ENCODE data around the gene BPI.
"Not testable (repeated sequence)": the region's sequence is repeated elsewhere in the genome, so short reads cannot be mapped to it uniquely, and the experiment has no call there.

Gene BPI

GRCh38 chr20:38311491-38311890 lies 7.5 kb downstream of the BPI start:
- Histone ChIP-seq H3K4me1 (ENCODE audit: control insufficient read depth in 2 of 2, insufficient read depth in 2 of 2, low read length in 2 of 2) (no peaks in the 10 kb centered on the region), H3K27ac (ENCODE audit: low read depth in 2 of 2, low read length in 2 of 2) (no peak overlapping the region), H3K4me3 (ENCODE audit: low read length in 2 of 2) (no peak overlapping the region), H3K9ac (ENCODE audit: low read depth in 1 of 2, low read length in 2 of 2) (no peak overlapping the region), H3K9me3 (ENCODE audit: control insufficient read depth in 2 of 2, low read length in 2 of 2) (no peaks in the 10 kb centered on the region), H3K36me3 (ENCODE audit: control insufficient read depth in 2 of 2, insufficient read depth in 2 of 2, low read length in 2 of 2) (no peaks in the 10 kb centered on the region), H3K27me3 (ENCODE audit: control insufficient read depth in 2 of 2, insufficient read depth in 2 of 2, low read length in 2 of 2) (peaks cover 0 to 1% of the 10 kb centered on the region in 2 donors)

DNA sequence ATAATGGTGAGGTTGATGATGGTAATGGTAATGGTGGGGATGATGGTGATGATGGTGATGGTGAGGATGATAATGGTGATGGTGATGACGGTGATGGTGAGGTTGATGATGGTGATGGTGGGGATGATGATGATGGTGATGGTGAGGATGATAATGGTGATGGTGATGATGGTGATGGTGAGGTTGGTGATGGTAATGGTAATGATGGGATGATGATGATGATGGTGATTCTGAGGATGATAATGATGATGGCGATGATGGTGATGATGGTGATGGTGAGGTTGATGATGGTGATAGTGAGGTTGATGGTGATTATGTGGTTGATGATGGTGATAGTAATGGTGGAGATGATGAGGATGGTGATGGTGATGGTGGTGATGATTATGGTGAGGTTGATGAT lies 9.7 kb downstream of the BPI start:
- Histone ChIP-seq H3K27ac (ENCODE audit: low read depth in 2 of 2, low read length in 2 of 2) (no peak overlapping the region), H3K9me3 (ENCODE audit: control insufficient read depth in 2 of 2, low read length in 2 of 2) (no peaks in the 10 kb centered on the region), H3K4me3 (ENCODE audit: low read length in 2 of 2) (no peak overlapping the region), H3K27me3 (ENCODE audit: control insufficient read depth in 2 of 2, insufficient read depth in 2 of 2, low read length in 2 of 2) (peaks cover 0 to 1% of the 10 kb centered on the region in 2 donors), H3K9ac (ENCODE audit: low read depth in 1 of 2, low read length in 2 of 2) (no peak overlapping the region), H3K36me3 (ENCODE audit: control insufficient read depth in 2 of 2, insufficient read depth in 2 of 2, low read length in 2 of 2) (no peaks in the 10 kb centered on the region), H3K4me1 (ENCODE audit: control insufficient read depth in 2 of 2, insufficient read depth in 2 of 2, low read length in 2 of 2) (no peaks in the 10 kb centered on the region)

- H3K4me3 ChIP-seq (ENCODE audit: low read length in 2 of 2); H3K27ac ChIP-seq (ENCODE audit: low read depth in 2 of 2, low read length in 2 of 2); H3K4me1 ChIP-seq (ENCODE audit: control insufficient read depth in 2 of 2, insufficient read depth in 2 of 2, low read length in 2 of 2); H3K36me3 ChIP-seq (ENCODE audit: control insufficient read depth in 2 of 2, insufficient read depth in 2 of 2, low read length in 2 of 2); H3K9ac ChIP-seq (ENCODE audit: low read depth in 1 of 2, low read length in 2 of 2); H3K9me3 ChIP-seq (ENCODE audit: control insufficient read depth in 2 of 2, low read length in 2 of 2); H3K27me3 ChIP-seq (ENCODE audit: control insufficient read depth in 2 of 2, insufficient read depth in 2 of 2, low read length in 2 of 2): not testable (repeated sequence)
Observed at GRCh38 chr20:38314350-38314749, 10.4 kb downstream of the BPI start.

DNA sequence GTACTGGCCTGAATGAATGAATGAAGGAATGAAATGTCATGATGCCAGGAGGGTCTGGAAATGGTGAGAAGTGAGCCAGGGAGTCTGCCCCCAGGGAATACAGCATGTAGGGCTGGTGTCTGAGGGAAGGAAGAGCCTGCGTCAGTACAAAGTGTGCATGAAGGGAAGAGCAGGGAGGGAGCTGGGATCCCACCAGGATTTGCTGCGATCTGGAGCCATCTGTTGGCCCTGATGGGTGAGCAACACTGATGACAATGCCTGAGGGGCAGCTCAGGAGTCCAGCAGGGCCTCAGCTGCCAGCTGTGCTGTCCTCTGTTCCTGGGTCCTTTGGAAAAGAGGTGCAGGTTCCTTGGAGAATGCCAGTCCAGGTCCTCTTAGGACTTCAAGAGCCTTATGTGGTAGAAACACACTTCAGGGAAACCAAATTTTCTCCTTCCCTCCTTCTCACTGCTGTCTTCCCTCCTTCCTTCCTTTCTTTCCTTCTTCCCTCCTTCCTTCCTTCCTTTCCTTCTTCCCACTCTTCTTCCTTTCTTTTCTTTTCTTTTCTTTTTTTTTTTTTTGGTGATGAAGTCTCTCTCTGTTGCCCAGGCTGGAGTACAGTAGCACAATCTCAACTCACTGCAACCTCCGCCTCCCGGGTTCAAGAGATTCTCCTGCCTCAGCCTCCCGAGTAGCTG lies 11.5 kb downstream of the BPI start:
- Histone ChIP-seq H3K9me3 (ENCODE audit: control insufficient read depth in 2 of 2, low read length in 2 of 2) (no peaks in the 10 kb centered on the region), H3K27me3 (ENCODE audit: control insufficient read depth in 2 of 2, insufficient read depth in 2 of 2, low read length in 2 of 2) (peaks cover 0 to 1% of the 10 kb centered on the region in 2 donors), H3K4me1 (ENCODE audit: control insufficient read depth in 2 of 2, insufficient read depth in 2 of 2, low read length in 2 of 2) (no peaks in the 10 kb centered on the region), H3K9ac (ENCODE audit: low read depth in 1 of 2, low read length in 2 of 2) (no peak overlapping the region), H3K27ac (ENCODE audit: low read depth in 2 of 2, low read length in 2 of 2) (no peak overlapping the region), H3K4me3 (ENCODE audit: low read length in 2 of 2) (no peak overlapping the region), H3K36me3 (ENCODE audit: control insufficient read depth in 2 of 2, insufficient read depth in 2 of 2, low read length in 2 of 2) (no peaks in the 10 kb centered on the region)

DNA sequence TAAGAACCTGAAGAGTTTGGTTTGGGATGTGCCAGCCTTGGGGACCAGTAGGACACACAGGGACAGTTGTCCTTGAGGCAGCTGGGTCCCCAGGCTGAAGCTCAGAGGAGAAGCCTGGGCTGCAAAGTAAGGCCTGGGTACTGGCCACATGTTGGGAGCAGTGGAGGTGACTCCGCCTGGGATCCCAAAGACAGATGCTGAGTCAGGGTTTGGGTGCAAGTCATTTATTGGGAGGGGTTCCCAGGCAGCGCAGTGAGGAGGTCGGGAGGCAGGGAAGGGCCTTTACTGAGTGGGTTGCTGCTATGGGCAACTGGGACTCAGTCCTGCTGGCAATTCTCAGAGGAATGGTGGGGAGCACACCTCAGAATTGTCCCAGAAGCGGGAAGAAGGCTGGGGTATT lies 12.4 kb downstream of the BPI start:
- H3K27ac ChIP-seq (ENCODE audit: low read depth in 2 of 2, low read length in 2 of 2), result no peak overlapping the region
- no peaks in the 10 kb centered on the region for H3K9me3 ChIP-seq (ENCODE audit: control insufficient read depth in 2 of 2, low read length in 2 of 2)
- no peaks in the 10 kb centered on the region for H3K4me1 ChIP-seq (ENCODE audit: control insufficient read depth in 2 of 2, insufficient read depth in 2 of 2, low read length in 2 of 2)
- H3K36me3 ChIP-seq (ENCODE audit: control insufficient read depth in 2 of 2, insufficient read depth in 2 of 2, low read length in 2 of 2), result no peaks in the 10 kb centered on the region
- no peak overlapping the region for H3K9ac ChIP-seq (ENCODE audit: low read depth in 1 of 2, low read length in 2 of 2)
- no peak overlapping the region for H3K4me3 ChIP-seq (ENCODE audit: low read length in 2 of 2)
- peaks cover 0 to 1% of the 10 kb centered on the region in 2 donors for H3K27me3 ChIP-seq (ENCODE audit: control insufficient read depth in 2 of 2, insufficient read depth in 2 of 2, low read length in 2 of 2)

- Histone ChIP-seq H3K36me3 (ENCODE audit: control insufficient read depth in 2 of 2, insufficient read depth in 2 of 2, low read length in 2 of 2) (no peaks in the 10 kb centered on the region), H3K9ac (ENCODE audit: low read depth in 1 of 2, low read length in 2 of 2) (no peak overlapping the region)
Observed at GRCh38 chr20:38317422-38317821, 13.5 kb downstream of the BPI start.

DNA sequence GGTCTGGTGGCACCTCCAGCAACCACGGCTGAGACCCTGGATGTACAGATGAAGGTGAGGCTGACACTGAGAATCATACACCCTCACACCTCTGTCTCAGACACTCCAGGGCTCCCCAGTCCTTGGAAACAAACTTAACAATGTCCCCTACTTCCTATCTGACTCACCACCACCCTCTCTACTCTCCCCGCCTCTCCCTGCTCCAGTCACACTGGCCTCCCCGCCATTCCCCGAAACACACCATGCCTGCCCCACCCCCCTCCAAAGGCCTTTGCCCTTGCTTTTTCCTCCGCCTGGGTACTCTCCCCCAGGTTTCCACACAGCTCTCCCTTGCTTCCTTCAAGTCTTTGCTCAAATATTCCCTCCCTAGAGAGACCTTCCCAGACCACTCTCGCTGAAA lies 16.3 kb downstream of the BPI start:
- H3K9me3 ChIP-seq (ENCODE audit: control insufficient read depth in 2 of 2, low read length in 2 of 2), result no peaks in the 10 kb centered on the region
- no peaks in the 10 kb centered on the region for H3K4me1 ChIP-seq (ENCODE audit: control insufficient read depth in 2 of 2, insufficient read depth in 2 of 2, low read length in 2 of 2)
- H3K4me3 ChIP-seq (ENCODE audit: low read length in 2 of 2), result no peak overlapping the region
- H3K27ac ChIP-seq (ENCODE audit: low read depth in 2 of 2, low read length in 2 of 2), result no peak overlapping the region
- H3K9ac ChIP-seq (ENCODE audit: low read depth in 1 of 2, low read length in 2 of 2), result no peak overlapping the region
- H3K36me3 ChIP-seq (ENCODE audit: control insufficient read depth in 2 of 2, insufficient read depth in 2 of 2, low read length in 2 of 2), result no peaks in the 10 kb centered on the region
- peaks cover 0 to 1% of the 10 kb centered on the region in 2 donors for H3K27me3 ChIP-seq (ENCODE audit: control insufficient read depth in 2 of 2, insufficient read depth in 2 of 2, low read length in 2 of 2)

More at GRCh38 chr20:38317422-38317821, 13.5 kb downstream of the BPI start:
- no peaks in the 10 kb centered on the region for H3K9me3 ChIP-seq (ENCODE audit: control insufficient read depth in 2 of 2, low read length in 2 of 2)
- H3K4me1 ChIP-seq (ENCODE audit: control insufficient read depth in 2 of 2, insufficient read depth in 2 of 2, low read length in 2 of 2), result no peaks in the 10 kb centered on the region
- H3K27me3 ChIP-seq (ENCODE audit: control insufficient read depth in 2 of 2, insufficient read depth in 2 of 2, low read length in 2 of 2), result peaks cover 0 to 1% of the 10 kb centered on the region in 2 donors
- no peak overlapping the region for H3K27ac ChIP-seq (ENCODE audit: low read depth in 2 of 2, low read length in 2 of 2)
- no peak overlapping the region for H3K4me3 ChIP-seq (ENCODE audit: low read length in 2 of 2)

- H3K9me3 ChIP-seq (ENCODE audit: control insufficient read depth in 2 of 2, low read length in 2 of 2), result no peaks in the 10 kb centered on the region
- no peak overlapping the region for H3K4me3 ChIP-seq (ENCODE audit: low read length in 2 of 2)
- H3K27me3 ChIP-seq (ENCODE audit: control insufficient read depth in 2 of 2, insufficient read depth in 2 of 2, low read length in 2 of 2), result no peaks in the 10 kb centered on the region
- no peak overlapping the region for H3K27ac ChIP-seq (ENCODE audit: low read depth in 2 of 2, low read length in 2 of 2)
- H3K4me1 ChIP-seq (ENCODE audit: control insufficient read depth in 2 of 2, insufficient read depth in 2 of 2, low read length in 2 of 2), result no peaks in the 10 kb centered on the region
- H3K36me3 ChIP-seq (ENCODE audit: control insufficient read depth in 2 of 2, insufficient read depth in 2 of 2, low read length in 2 of 2), result no peaks in the 10 kb centered on the region
- H3K9ac ChIP-seq (ENCODE audit: low read depth in 1 of 2, low read length in 2 of 2), result no peak overlapping the region
Observed at GRCh38 chr20:38321959-38322598, 18.1 kb downstream of the BPI start.

- Histone ChIP-seq H3K27me3 (ENCODE audit: control insufficient read depth in 2 of 2, insufficient read depth in 2 of 2, low read length in 2 of 2) (no peaks in the 10 kb centered on the region), H3K4me3 (ENCODE audit: low read length in 2 of 2) (no peak overlapping the region), H3K9ac (ENCODE audit: low read depth in 1 of 2, low read length in 2 of 2) (no peak overlapping the region), H3K9me3 (ENCODE audit: control insufficient read depth in 2 of 2, low read length in 2 of 2) (no peaks in the 10 kb centered on the region), H3K4me1 (ENCODE audit: control insufficient read depth in 2 of 2, insufficient read depth in 2 of 2, low read length in 2 of 2) (no peaks in the 10 kb centered on the region), H3K27ac (ENCODE audit: low read depth in 2 of 2, low read length in 2 of 2) (no peak overlapping the region), H3K36me3 (ENCODE audit: control insufficient read depth in 2 of 2, insufficient read depth in 2 of 2, low read length in 2 of 2) (no peaks in the 10 kb centered on the region)
Observed at GRCh38 chr20:38324159-38324558, 20.2 kb downstream of the BPI start.

DNA sequence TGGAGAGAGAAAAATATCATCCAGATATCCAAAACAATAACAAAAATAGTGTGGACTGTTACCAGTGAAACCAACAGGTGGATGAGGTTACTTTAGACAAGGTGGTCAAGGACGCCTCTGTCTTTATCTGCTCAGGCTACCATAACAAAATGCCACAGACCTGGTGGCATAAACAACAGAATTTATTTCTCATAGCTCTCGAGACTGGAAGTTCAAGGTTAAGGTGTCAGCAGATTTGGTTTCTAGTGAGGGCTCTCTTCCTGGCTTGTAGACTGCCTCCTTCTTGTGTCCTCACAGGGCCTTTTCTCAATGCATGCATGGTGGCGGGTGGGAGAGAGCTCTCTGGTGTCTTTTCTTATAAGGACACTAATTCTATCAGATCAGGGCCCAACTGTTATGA lies 21.2 kb downstream of the BPI start:
- Histone ChIP-seq H3K4me3 (ENCODE audit: low read length in 2 of 2) (no peak overlapping the region), H3K27ac (ENCODE audit: low read depth in 2 of 2, low read length in 2 of 2) (no peak overlapping the region), H3K4me1 (ENCODE audit: control insufficient read depth in 2 of 2, insufficient read depth in 2 of 2, low read length in 2 of 2) (no peaks in the 10 kb centered on the region), H3K27me3 (ENCODE audit: control insufficient read depth in 2 of 2, insufficient read depth in 2 of 2, low read length in 2 of 2) (no peaks in the 10 kb centered on the region), H3K9ac (ENCODE audit: low read depth in 1 of 2, low read length in 2 of 2) (no peak overlapping the region), H3K36me3 (ENCODE audit: control insufficient read depth in 2 of 2, insufficient read depth in 2 of 2, low read length in 2 of 2) (no peaks in the 10 kb centered on the region), H3K9me3 (ENCODE audit: control insufficient read depth in 2 of 2, low read length in 2 of 2) (no peaks in the 10 kb centered on the region)
